HG02623 (cell line): ENCODE measurements around the gene ULK4.
"Not testable (repeated sequence)": the region's sequence is repeated elsewhere in the genome, so short reads cannot be mapped to it uniquely, and the experiment has no call there.

Source experiments
- ATAC-seq: cut with Tn5 transposase; IDR thresholded peaks from one replicate; pipeline ENCODE4 v1.9.1; 2021; ENCODE audit warnings: moderate library complexity; ENCODE audit not compliant: unreplicated experiment

ULK4 gene

GRCh38 chr3:41370765-41371535 lies 591.0 kb downstream of the ULK4 start:
- not testable (repeated sequence) for ATAC-seq

GRCh38 chr3:41370307-41370706 lies 591.6 kb downstream of the ULK4 start:
- no peak for ATAC-seq

- no peak for ATAC-seq
These were observed 592.1 kb downstream of the ULK4 start for GRCh38 chr3:41369838-41370237.

- no peak for ATAC-seq
These were observed 595.9 kb downstream of the ULK4 start for GRCh38 chr3:41365973-41366372.

- no peak for ATAC-seq
These were observed 597.2 kb downstream of the ULK4 start for GRCh38 chr3:41364736-41365135.

- ATAC-seq = no peak
These were observed 597.9 kb downstream of the ULK4 start for GRCh38 chr3:41363830-41364523.

GRCh38 chr3:41362638-41363559 lies 599.0 kb downstream of the ULK4 start:
- no peak for ATAC-seq

- ATAC-seq = no peak
These were observed 604.6 kb downstream of the ULK4 start for GRCh38 chr3:41357271-41357670.

GRCh38 chr3:41356775-41357174 lies 605.1 kb downstream of the ULK4 start:
- ATAC-seq = no peak

GRCh38 chr3:41352510-41352909 lies 609.4 kb downstream of the ULK4 start:
- no peak for ATAC-seq

GRCh38 chr3:41350441-41350840 lies 611.5 kb downstream of the ULK4 start:
- ATAC-seq = no peak

- no peak for ATAC-seq
These were observed 613.5 kb downstream of the ULK4 start for GRCh38 chr3:41348401-41348800.

- ATAC-seq = no peak
These were observed 615.1 kb downstream of the ULK4 start for GRCh38 chr3:41346698-41347270.

GRCh38 chr3:41345788-41346187 lies 616.1 kb downstream of the ULK4 start:
- no peak for ATAC-seq

GRCh38 chr3:41339758-41340157 lies 622.1 kb downstream of the ULK4 start:
- ATAC-seq = no peak

- ATAC-seq = no peak
These were observed 623.6 kb downstream of the ULK4 start for GRCh38 chr3:41338276-41338675.

- no peak for ATAC-seq
These were observed 627.5 kb downstream of the ULK4 start for GRCh38 chr3:41334426-41334825.

- no peak for ATAC-seq
These were observed 630.9 kb downstream of the ULK4 start for GRCh38 chr3:41331041-41331440.

- ATAC-seq = no peak
These were observed 631.4 kb downstream of the ULK4 start for GRCh38 chr3:41330465-41330864.

GRCh38 chr3:41329881-41330280 lies 632.0 kb downstream of the ULK4 start:
- ATAC-seq = no peak

GRCh38 chr3:41328926-41329325 lies 633.0 kb downstream of the ULK4 start:
- no peak for ATAC-seq
